H1 (cell line): ENCODE results near the gene TRPV4. TPM values are rescaled to one million over a fixed set of nuclear protein-coding genes. Genes with fewer than 3 reads are reported as not detected.

ENCODE experiments used
- KDM5A ChIP-seq: fragments of 200-600 bp; IDR thresholded peaks from 2 replicates; pipeline ENCODE4 v1.7.1; 2012; ENCODE audit warnings: mild to moderate bottlenecking, low read length, inconsistent platforms, mixed read lengths
- TAF1 ChIP-seq: IDR thresholded peaks from 2 replicates; pipeline ENCODE4 v1.6.1; 2011; ENCODE audit warnings: mild to moderate bottlenecking, low read depth, low read length
- ZNF274 ChIP-seq: IDR thresholded peaks from 2 replicates; pipeline ENCODE4 v1.7.0; 2012; ENCODE audit warnings: low read length, borderline replicate concordance; ENCODE audit errors: extremely low read depth
- polyA plus RNA-seq, 7 experiments: library from polyadenylated mRNA; depleted of rRNA in 3 of 7; stranded (reverse) in 5 of 7; unstranded in 2 of 7; fragments of >200 nt in 5 of 7; fragments of 200-250 nt in 2 of 7; gene quantifications; 1 replicate in 5 of 7; 2 replicates in 1 of 7; 4 replicates in 1 of 7; pipeline versions ENCODE4 v1.2.1 to v1.2.3, GENCODE V29; 2011 to 2013; ENCODE audit warnings: missing spikeins in 2 of 7, mixed read lengths in 2 of 7
- total RNA-seq: library from RNA; stranded (reverse); fragmentation: NEBNext Ultra II Directional; extraction: Animal tissue kit (Norgen Biotek cat#: 25700); gene quantifications from 2 replicates; pipeline ENCODE4 v1.2.1, GENCODE V29; 2021
- TF ChIP-seq, protein P1 (sequence below), 3 experiments: IDR thresholded peaks; 1 replicate in 2 of 3; 2 replicates in 1 of 3; pipeline versions ENCODE4 v1.5.1 to v1.6.1; 2011; ENCODE audit warnings: low read length in 3 of 3, mild to moderate bottlenecking in 3 of 3, inconsistent platforms in 2 of 3, low read depth in 1 of 3, moderate library complexity in 1 of 3; ENCODE audit not compliant: insufficient read depth in 1 of 3; ENCODE audit errors: control extremely low read depth in 1 of 3
- TF ChIP-seq, protein P2 (sequence below): IDR thresholded peaks from 2 replicates; pipeline ENCODE4 v1.6.1; 2011; ENCODE audit warnings: low read length, improper control_type of control experiment

Gene TRPV4
- total and polyA plus RNA-seq, 2 of the 8 experiments (the other 6 are each of a cell fraction or from before 2014, with no cell fraction given) = 2.1 to 6.2 TPM

DNA sequence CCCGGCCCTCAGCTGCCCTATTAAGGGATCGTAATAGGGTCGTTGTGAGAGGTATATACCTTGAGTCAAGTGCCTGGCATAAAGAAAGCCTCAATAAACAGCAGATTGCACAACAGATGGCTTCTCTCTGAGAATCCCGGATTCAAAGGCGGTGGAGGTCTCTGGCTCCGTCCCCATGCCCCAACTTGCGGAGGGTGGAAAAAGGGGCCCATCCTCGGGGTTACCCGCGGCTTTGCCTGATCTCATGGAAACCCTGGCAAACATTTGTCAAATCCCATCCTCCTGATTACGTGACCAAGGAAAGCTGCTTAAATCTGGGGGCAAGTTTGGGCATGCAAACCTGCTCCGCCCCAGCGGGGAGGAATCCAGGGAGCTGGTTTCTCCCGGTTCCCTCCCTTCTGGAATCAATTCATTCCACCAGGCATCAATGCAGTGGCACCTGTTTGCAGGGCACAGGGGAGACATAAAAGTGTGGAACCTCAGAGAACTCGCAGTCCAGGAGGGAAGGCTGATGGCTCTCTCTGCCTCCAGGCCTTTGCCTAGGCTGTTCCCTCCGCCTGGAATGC is 12.3 kb downstream of the TRPV4 start (continued):
- TF ChIP-seq, protein P1, sequence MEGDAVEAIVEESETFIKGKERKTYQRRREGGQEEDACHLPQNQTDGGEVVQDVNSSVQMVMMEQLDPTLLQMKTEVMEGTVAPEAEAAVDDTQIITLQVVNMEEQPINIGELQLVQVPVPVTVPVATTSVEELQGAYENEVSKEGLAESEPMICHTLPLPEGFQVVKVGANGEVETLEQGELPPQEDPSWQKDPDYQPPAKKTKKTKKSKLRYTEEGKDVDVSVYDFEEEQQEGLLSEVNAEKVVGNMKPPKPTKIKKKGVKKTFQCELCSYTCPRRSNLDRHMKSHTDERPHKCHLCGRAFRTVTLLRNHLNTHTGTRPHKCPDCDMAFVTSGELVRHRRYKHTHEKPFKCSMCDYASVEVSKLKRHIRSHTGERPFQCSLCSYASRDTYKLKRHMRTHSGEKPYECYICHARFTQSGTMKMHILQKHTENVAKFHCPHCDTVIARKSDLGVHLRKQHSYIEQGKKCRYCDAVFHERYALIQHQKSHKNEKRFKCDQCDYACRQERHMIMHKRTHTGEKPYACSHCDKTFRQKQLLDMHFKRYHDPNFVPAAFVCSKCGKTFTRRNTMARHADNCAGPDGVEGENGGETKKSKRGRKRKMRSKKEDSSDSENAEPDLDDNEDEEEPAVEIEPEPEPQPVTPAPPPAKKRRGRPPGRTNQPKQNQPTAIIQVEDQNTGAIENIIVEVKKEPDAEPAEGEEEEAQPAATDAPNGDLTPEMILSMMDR (IDR thresholded peaks at IDR 0.05; ENCODE audit: control extremely low read depth in 1 of 3, insufficient read depth in 1 of 3, low read depth in 1 of 3, low read length in 3 of 3) = no peak
- TF ChIP-seq, protein P2, sequence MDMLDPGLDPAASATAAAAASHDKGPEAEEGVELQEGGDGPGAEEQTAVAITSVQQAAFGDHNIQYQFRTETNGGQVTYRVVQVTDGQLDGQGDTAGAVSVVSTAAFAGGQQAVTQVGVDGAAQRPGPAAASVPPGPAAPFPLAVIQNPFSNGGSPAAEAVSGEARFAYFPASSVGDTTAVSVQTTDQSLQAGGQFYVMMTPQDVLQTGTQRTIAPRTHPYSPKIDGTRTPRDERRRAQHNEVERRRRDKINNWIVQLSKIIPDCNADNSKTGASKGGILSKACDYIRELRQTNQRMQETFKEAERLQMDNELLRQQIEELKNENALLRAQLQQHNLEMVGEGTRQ = no peak
- no peak for TF ChIP-seq TAF1
- no peak for TF ChIP-seq ZNF274
- no peak for TF ChIP-seq KDM5A
- TF ChIP-seq, all 59 proteins: peak for 0
